Activated T-helper 2 cell treated with anti-CD3 and anti-CD28 coated beads, Interferon-gamma antibody, Interleukin-2, Interleukin-4, amounts not matched to agents 10 μg/mL and 5 μg/mL and 100 μg/mL, durations not matched to agents 14 hours and 24 hours and 36 hours (primary cell): ENCODE data around the gene MSH3. TPM values are rescaled to one million over a fixed set of nuclear protein-coding genes. Genes with fewer than 3 reads are reported as not detected.
"Not testable (repeated sequence)": the region's sequence is repeated elsewhere in the genome, so short reads cannot be mapped to it uniquely, and the experiment has no call there.

Experiments used
- DNase-seq: peaks from one replicate; pipeline ENCODE4 v3.0.0; 2021; ENCODE audit warnings: low spot score
- H3K27ac Mint-ChIP-seq: one replicate; pipeline ENCODE4 v1.8.0; 2021; ENCODE audit warnings: mixed read lengths
- H3K27me3 Mint-ChIP-seq: one replicate; pipeline ENCODE4 v1.8.0; 2021; ENCODE audit warnings: low read depth, mixed read lengths
- H3K36me3 Mint-ChIP-seq: one replicate; pipeline ENCODE4 v1.8.0; 2021; ENCODE audit warnings: low read depth, mixed read lengths
- H3K4me1 Mint-ChIP-seq: one replicate; pipeline ENCODE4 v1.8.0; 2021; ENCODE audit warnings: low read depth, mixed read lengths
- H3K4me3 Mint-ChIP-seq: one replicate; pipeline ENCODE4 v1.8.0; 2021; ENCODE audit warnings: low read depth, mild to moderate bottlenecking, moderate library complexity, mixed read lengths
- H3K9me3 Mint-ChIP-seq: one replicate; pipeline ENCODE4 v1.8.0; 2021; ENCODE audit warnings: mixed read lengths
- intact Hi-C: fragments of 100-400 bp; cut with micrococcal nuclease; formaldehyde crosslinking; loops from one replicate; pipeline ENCODE4 v1.15.1; 2023
- total RNA-seq: library from RNA; stranded (reverse); gene quantifications from 2 replicates; pipeline ENCODE4 v1.2.3, GENCODE V29; 2022

MSH3 gene
- total RNA-seq, 1 donor from 2014 or later, result 20.6 TPM

DNA sequence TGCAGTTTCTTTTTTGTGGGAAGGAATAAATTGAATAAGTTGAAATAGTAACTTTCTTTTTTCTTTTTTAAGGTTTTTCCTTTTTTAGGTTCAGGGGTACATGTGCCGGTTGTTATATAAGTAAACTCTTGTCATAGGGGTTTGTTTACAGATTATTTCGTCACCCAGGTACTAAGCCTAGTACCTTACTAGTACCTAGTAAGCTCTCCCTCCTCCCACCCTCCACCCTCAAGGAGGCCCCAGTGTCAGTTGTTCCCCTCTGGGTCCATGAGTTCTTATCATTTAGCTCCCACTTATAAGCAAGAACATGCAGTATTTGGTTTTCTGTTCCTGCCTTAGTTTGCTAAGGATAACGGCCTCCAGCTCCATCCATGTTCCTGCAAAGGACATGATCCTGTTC lies 228.9 kb downstream of the MSH3 start:
- H3K4me1 Mint-ChIP-seq, result peaks cover 16% of the 10 kb centered on the region

DNA sequence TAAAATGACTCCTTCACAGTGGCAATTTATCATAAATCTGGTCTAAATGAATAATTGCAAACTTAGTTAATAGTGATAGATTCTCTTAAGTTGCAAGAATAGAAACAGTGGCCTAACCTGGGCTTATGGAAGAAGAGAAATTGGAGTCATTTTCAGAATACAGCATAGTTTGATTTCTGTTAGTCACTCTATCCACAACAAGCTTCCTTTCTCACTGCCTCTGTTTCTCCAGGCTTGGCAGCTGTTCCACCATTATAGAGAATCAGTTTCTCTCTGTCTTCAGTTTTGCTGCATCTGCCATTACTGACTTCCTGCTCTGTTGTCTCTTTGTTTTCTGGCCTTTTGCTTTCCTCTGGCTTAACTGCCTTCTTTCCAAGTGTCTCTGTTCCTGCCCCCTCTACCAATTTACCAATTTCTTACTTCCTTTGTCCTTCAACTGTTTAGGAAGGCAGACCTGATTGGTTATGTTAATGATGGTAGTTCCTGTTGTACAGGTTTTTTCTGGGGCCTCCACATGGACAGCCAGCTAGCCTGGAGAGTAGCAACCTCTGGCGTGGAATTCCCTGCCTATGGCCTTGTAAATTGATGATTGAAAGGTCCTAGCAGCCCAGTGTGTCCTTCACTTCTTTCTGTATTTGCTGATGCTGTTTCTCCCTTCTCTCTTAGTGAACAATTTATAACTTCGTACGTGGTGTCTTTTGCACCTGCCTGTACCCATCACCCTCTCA lies 229.8 kb downstream of the MSH3 start:
- H3K27me3 Mint-ChIP-seq, result no peaks in the 10 kb centered on the region
- H3K36me3 Mint-ChIP-seq, result peaks cover 13% of the 10 kb centered on the region
- no peak for DNase-seq
- H3K27ac Mint-ChIP-seq, result peak overlapping the region; percentile 67
- H3K4me3 Mint-ChIP-seq, result no peak overlapping the region
- intact Hi-C loops, result loop anchor here (2.0 kb wide), 1 partner anchor 19 kb away; no protein-coding TSS in a partner anchor
- H3K4me1 Mint-ChIP-seq, result peaks cover 16% of the 10 kb centered on the region
- no peaks in the 10 kb centered on the region for H3K9me3 Mint-ChIP-seq

More for the DNA sequence above, 228.9 kb downstream of the MSH3 start:
- H3K4me3 Mint-ChIP-seq, H3K9me3 Mint-ChIP-seq, DNase-seq, H3K27ac Mint-ChIP-seq, H3K27me3 Mint-ChIP-seq, intact Hi-C loops: not testable (repeated sequence)
- H3K36me3 Mint-ChIP-seq, result peaks cover 13% of the 10 kb centered on the region

DNA sequence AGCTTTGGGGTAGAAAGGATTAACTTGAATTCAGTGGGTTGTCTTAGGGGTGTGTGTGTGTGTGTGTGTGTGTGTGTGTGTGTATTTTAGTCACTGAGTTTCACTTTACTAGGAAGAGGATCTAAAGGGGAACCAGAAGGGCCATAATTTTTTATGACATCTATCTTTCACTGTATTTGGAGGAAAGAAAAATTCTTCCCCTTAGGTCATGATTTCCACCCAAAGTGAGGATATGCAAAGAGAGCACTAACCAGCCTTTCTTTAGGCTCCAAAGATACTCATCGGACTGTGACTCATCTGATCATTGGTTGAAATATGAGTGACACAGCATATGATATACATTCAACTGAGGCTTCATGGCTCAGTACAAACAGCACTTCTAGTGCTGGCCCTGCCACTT lies 230.5 kb downstream of the MSH3 start:
- no peak overlapping the region for H3K4me3 Mint-ChIP-seq
- no peak for DNase-seq
- H3K4me1 Mint-ChIP-seq, result peaks cover 16% of the 10 kb centered on the region
- intact Hi-C loops, result loop anchor here (2.0 to 5.0 kb wide), 2 partner anchors 20 to 77 kb away; partner anchors contain the start of gene RASGRF2
- H3K27ac Mint-ChIP-seq, result peak overlapping the region; percentile 67
- no peaks in the 10 kb centered on the region for H3K9me3 Mint-ChIP-seq
- peaks cover 18% of the 10 kb centered on the region for H3K36me3 Mint-ChIP-seq
- no peaks in the 10 kb centered on the region for H3K27me3 Mint-ChIP-seq

GRCh38 chr5:80885396-80886000 lies 231.0 kb downstream of the MSH3 start:
- H3K9me3 Mint-ChIP-seq, result peaks cover 2% of the 10 kb centered on the region
- H3K4me1 Mint-ChIP-seq, result peaks cover 16% of the 10 kb centered on the region
- H3K27ac Mint-ChIP-seq, result peak overlapping the region; percentile 17
- no peaks in the 10 kb centered on the region for H3K27me3 Mint-ChIP-seq
- DNase-seq, result no peak
- intact Hi-C loops, result loop anchor here (2.0 to 5.0 kb wide), 2 partner anchors 21 to 77 kb away; partner anchors contain the start of gene RASGRF2
- no peak overlapping the region for H3K4me3 Mint-ChIP-seq
- H3K36me3 Mint-ChIP-seq, result peaks cover 20% of the 10 kb centered on the region

GRCh38 chr5:80894083-80894482 lies 239.6 kb downstream of the MSH3 start:
- Mint-ChIP-seq H3K4me1 (no peaks in the 10 kb centered on the region), H3K27me3 (no peaks in the 10 kb centered on the region)

GRCh38 chr5:80895523-80895922 lies 241.1 kb downstream of the MSH3 start:
- Mint-ChIP-seq H3K4me3 (no peak overlapping the region), H3K27me3 (no peaks in the 10 kb centered on the region), H3K9me3 (peaks cover 6% of the 10 kb centered on the region), H3K4me1 (no peaks in the 10 kb centered on the region), H3K27ac (no peak overlapping the region), H3K36me3 (peaks cover 6% of the 10 kb centered on the region)
- no peak for DNase-seq
- intact Hi-C loops, result no loop called here

More at GRCh38 chr5:80894083-80894482, 239.6 kb downstream of the MSH3 start:
- no peak overlapping the region for H3K27ac Mint-ChIP-seq
- peaks cover 8% of the 10 kb centered on the region for H3K9me3 Mint-ChIP-seq
- H3K4me3 Mint-ChIP-seq, result no peak overlapping the region
- intact Hi-C loops, result no loop called here
- DNase-seq, result no peak
- H3K36me3 Mint-ChIP-seq, result peaks cover 14% of the 10 kb centered on the region

GRCh38 chr5:80902624-80903023 lies 248.2 kb downstream of the MSH3 start:
- intact Hi-C loops, H3K27me3 Mint-ChIP-seq, DNase-seq, H3K4me3 Mint-ChIP-seq, H3K4me1 Mint-ChIP-seq, H3K27ac Mint-ChIP-seq: not testable (repeated sequence)
- Mint-ChIP-seq H3K36me3 (peaks cover 22% of the 10 kb centered on the region), H3K9me3 (peaks cover 16% of the 10 kb centered on the region)

DNA sequence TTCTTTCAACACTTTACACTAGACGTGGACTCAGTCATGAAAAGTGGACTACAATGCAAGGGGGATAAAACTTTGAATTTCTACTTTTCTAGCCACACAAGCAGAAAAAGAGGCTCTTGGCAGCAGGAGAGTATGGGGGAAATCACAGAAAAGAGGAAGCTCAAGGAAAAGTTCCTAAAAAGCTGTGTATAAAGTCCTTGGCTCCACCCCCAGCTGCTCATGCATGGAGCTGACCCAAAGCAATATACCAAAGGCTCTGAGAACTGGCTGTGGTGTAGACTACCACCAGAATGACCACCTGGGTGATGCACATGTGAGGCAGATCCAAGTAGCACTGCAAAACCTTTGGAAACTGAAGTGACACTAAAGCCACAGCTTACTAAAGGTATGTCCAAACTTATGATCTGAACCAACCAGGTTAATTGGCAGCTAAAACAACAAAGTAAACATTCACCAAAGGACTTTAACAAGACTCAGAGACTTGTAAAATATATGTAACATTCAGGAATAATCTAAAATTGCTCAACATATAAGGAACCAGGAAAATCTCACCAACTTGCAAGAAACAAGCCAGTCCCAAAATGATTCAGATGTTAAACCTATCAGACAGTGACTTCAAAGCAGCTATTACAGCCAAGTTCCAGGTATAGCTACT lies 250.2 kb downstream of the MSH3 start:
- H3K9me3 Mint-ChIP-seq, result peaks cover 16% of the 10 kb centered on the region
- intact Hi-C loops, result no loop called here

GRCh38 chr5:80905405-80905804 lies 251.0 kb downstream of the MSH3 start:
- peaks cover 22% of the 10 kb centered on the region for H3K36me3 Mint-ChIP-seq
- no peak for DNase-seq
- H3K9me3 Mint-ChIP-seq, result peaks cover 16% of the 10 kb centered on the region
- no peak overlapping the region for H3K27ac Mint-ChIP-seq
- H3K4me3 Mint-ChIP-seq, result no peak overlapping the region
- intact Hi-C loops, result no loop called here
- H3K4me1 Mint-ChIP-seq, result no peaks in the 10 kb centered on the region
- H3K27me3 Mint-ChIP-seq, result no peaks in the 10 kb centered on the region

More for the DNA sequence above, 250.2 kb downstream of the MSH3 start:
- DNase-seq, result no peak
- Mint-ChIP-seq H3K4me3 (no peak overlapping the region), H3K27ac (no peak overlapping the region), H3K4me1 (no peaks in the 10 kb centered on the region), H3K36me3 (peaks cover 22% of the 10 kb centered on the region), H3K27me3 (no peaks in the 10 kb centered on the region)

- Mint-ChIP-seq H3K27ac (no peak overlapping the region), H3K9me3 (peaks cover 4% of the 10 kb centered on the region), H3K4me1 (peaks cover 3% of the 10 kb centered on the region), H3K36me3 (peaks cover 5% of the 10 kb centered on the region), H3K4me3 (no peak overlapping the region), H3K27me3 (no peaks in the 10 kb centered on the region)
- DNase-seq, result no peak
- intact Hi-C loops, result no loop called here
Measured at GRCh38 chr5:80912479-80912878, 258.0 kb downstream of the MSH3 start.

GRCh38 chr5:80915716-80916115 lies 261.3 kb downstream of the MSH3 start:
- intact Hi-C loops, result no loop called here
- no peak for DNase-seq
- Mint-ChIP-seq H3K9me3 (peaks cover 4% of the 10 kb centered on the region), H3K27ac (no peak overlapping the region), H3K36me3 (peaks cover 5% of the 10 kb centered on the region), H3K27me3 (no peaks in the 10 kb centered on the region), H3K4me3 (no peak overlapping the region), H3K4me1 (peaks cover 13% of the 10 kb centered on the region)

DNA sequence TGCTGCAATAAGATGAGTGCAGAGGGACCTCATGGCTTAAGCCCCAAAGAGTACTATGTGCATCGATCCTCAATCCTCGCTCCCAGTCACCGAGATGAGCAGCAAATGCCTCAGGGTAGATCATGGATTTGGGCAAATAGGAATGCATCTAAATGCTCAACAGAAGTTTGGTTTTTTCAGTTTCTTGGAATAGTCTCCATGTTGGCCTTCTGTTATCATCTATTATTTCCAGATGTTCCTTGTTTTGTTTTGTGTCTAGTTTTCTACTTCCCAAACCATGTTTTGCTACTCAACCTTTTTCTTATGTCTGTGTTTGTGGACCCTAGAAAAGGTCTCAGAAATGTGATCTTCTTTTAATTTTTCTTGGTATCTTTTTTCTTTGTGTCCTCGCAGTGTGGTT lies 262.2 kb downstream of the MSH3 start:
- Mint-ChIP-seq H3K4me1 (peaks cover 13% of the 10 kb centered on the region), H3K9me3 (peaks cover 4% of the 10 kb centered on the region), H3K4me3 (no peak overlapping the region), H3K27me3 (no peaks in the 10 kb centered on the region), H3K36me3 (peaks cover 5% of the 10 kb centered on the region), H3K27ac (no peak overlapping the region)
- intact Hi-C loops, result no loop called here
- DNase-seq, result no peak

DNA sequence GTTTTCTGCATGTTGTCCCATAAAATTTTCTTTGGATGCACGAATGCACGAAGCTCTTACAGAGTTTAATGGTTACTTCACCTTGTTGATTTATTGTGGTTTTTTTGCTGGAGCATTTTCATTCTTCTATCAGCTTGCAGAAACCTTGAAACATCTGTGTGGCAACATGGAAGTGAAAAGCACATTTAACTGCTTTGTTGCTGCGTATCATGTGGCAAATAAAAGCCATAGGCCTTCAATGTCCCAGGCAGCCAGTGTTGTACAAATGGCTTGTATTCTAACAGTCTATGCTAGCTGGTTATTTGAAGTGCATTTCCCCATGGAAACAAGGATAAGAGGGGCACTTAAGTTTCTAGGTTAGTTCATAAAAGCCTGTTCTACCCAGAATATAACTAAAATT lies 263.2 kb downstream of the MSH3 start:
- Mint-ChIP-seq H3K27ac (no peak overlapping the region), H3K4me1 (peaks cover 13% of the 10 kb centered on the region)
- no peak for DNase-seq

More for the DNA sequence above, 263.2 kb downstream of the MSH3 start:
- Mint-ChIP-seq H3K9me3 (no peaks in the 10 kb centered on the region), H3K36me3 (no peaks in the 10 kb centered on the region), H3K27me3 (no peaks in the 10 kb centered on the region), H3K4me3 (no peak overlapping the region)
- intact Hi-C loops, result no loop called here
